Anterior cingulate cortex (tissue), 58 donors: ENCODE results near the gene ELP6.

Experiments
- DNase-seq, 58 donors: peaks; one replicate each; lab custom pipeline; 2025; lab: John Stamatoyannopoulos, UW

Gene ELP6, protein sequence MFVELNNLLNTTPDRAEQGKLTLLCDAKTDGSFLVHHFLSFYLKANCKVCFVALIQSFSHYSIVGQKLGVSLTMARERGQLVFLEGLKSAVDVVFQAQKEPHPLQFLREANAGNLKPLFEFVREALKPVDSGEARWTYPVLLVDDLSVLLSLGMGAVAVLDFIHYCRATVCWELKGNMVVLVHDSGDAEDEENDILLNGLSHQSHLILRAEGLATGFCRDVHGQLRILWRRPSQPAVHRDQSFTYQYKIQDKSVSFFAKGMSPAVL

DNA sequence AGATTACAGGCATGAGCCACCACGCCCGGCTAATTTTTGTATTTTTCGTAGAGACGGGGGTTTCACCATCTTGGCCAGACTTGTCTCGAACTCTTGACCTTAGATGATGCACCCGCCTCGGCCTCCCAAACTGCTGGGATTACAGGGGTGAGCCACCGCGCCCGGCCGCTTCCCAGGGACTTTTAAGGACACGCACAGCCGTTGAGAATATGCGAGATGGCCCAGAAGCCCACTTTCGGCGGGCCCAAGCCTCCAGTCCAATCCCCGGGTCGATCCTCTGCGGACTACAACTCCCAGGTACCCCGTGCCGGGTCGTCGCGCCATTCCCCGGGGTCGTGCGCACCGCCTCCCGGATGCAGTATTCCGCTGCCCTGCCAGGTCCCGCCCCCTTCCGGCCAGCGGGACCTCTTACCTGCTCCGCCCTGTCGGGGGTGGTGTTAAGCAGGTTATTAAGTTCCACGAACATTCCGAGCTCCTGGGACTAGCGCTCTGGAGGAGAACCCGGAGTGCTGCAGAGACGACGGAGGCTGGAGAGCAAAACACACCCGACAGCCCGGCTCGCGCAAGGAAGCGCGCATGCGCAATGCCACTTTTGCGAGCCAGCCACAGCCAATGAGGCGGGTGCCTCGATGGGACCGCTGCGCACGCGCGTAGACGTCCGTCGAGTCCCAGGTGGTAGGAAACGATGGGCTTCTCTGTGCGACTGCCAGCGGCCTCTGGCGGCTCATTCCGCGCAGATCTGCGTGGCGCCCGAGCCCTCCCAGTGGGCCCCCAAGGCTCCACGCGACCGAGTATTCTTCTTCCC is at the start of gene ELP6:
Gene ELP6 (minus strand): TSS at position 588 of the 805 bp plus-strand sequence. CDS start 122 bp downstream, at position 466.
- peak; percentile 75 to 100 (median 96) for DNase-seq

DNA sequence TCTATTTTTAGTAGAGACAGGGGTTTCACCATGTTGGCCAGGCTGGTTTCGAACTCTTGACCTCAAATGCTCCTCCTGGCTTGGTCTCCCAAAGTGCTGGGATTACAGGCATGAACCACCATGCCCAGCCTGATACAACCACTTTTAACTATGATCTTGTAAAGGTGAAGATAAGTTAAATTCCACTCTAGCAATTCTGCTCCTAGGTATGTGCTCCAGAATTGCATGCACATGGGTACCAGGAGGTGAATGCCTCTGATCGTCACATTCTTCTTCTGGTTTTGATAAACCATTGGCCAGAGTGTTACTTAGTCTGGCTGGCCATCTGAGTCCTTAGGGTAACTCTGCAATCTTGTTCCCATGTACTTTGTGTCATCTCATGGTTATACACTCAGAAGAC is 42.8 kb upstream of the ELP6 start:
- DNase-seq: no peak

DNA sequence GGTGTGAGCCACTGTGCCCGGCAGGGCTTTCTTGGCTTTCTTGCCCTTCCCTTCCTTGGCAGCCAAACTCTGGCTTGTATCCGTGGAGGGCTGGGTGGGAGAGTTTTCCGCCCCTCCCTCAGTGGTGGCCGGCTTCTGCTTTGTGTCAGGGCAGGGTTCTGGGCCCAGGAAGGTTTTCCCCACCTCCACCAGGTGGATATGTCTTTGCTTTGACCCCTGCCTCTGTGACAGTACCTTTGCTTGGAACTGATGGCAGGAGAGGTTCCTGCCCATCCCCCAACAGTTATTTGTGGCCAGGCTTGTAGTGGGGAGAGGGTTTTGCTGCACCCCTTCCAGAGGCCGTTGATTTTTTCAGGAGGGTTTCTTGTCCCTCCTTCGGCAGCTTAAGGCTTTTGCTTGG is 40.8 kb upstream of the ELP6 start:
- no peak for DNase-seq

DNA sequence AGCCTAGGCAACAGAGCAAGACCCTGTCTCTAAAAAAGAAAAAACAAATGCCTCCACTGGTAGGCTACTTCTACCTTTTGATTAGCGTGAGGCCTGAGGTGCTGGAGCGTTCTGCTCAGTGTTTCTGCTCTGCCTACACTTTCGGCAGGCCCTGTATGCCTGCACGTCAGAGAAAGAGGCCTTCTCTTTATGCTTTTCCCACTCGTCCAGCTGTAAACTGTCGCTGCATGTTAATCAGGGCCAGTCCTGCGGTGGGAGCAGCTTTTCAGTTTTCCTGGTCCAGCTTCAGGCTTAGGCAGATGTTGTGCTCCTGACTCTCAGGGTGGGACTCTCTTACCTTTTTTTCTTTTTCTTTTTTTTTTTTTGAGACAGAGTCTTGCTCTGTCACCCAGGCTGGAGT is 39.9 kb upstream of the ELP6 start:
- DNase-seq: peak in 2 of 58 donors; percentile 5 to 8

DNA sequence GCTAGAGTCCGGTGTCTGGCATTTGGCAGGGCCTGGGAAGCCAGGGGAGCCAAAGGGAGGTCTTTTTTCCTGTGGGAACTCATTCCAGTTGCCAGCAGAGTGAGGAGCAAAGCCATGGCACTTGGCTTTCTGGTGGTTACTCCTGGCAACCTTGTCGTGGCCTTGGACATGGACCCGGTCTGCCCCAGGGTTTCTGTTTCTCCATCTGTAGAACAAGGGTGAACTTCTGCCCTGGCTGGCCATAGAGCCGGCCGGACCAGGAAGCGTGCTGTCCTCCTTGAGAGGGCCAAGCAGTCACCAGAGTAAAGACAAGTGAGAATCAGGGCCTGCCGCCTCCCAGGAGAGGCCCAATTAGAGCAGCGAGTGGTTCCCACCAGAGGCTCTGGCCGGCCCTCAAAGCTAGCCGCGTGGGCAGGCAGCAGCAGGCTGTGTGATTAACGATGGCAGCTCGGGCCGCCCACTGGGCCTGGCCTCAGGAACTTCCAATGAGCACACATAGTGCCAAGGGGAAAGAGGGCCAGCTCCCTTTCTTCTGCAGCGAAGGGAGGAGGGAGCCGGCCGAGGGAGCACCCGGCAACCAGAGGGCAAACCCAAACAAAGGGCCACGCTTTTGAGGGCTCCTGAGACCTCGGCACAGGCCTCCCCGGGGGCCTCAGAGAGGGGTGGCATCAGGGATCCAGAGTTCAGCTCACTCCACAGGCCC is 29.1 kb upstream of the ELP6 start:
- DNase-seq: peak in 55 of 58 donors; percentile 17 to 97 (median 78)

DNA sequence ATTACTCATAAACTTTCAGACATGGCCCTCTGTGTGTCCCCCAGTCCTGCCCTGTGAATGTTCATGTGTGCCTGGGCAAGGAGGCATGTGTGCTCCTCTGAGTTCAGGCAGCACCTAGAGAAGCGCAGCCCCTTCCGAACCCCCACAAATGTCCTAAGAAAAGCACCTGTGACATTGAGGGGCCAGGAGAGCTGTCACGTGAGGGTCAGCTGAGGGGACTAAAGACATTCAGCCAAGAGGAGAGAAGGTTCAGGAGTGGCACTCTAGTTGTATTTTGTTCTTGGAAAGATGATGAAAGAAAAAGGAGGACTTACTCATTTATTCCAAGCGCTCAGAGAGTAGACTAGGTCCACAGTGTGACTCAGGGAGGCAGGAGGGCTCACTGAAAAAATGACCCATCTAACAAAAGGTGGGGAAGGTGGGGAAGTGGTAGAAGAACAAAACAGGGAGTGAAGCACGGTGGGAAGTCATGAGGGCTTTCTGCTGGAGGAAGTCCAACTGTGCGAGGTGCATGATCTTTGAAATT is 28.1 kb upstream of the ELP6 start:
- DNase-seq: no peak

DNA sequence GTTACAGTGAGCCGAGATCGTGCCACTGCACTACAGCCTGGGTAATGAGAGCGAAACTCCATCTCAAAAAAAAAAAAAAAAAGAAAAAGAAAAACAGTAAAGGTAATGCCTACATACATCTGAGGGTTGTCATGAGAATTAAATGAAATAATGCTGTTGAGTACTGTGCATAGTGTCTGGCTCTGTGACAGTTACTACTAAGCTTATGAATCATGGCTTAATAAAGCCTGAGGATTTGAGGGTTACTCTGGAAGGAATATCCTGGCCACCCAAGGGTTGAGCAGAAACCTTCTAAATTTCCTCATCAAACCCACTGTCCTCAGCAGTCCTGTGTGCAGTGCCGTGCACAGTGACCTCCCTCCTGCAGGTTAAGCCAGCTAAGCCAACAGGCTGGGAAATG is 26.8 kb upstream of the ELP6 start:
- no peak for DNase-seq

DNA sequence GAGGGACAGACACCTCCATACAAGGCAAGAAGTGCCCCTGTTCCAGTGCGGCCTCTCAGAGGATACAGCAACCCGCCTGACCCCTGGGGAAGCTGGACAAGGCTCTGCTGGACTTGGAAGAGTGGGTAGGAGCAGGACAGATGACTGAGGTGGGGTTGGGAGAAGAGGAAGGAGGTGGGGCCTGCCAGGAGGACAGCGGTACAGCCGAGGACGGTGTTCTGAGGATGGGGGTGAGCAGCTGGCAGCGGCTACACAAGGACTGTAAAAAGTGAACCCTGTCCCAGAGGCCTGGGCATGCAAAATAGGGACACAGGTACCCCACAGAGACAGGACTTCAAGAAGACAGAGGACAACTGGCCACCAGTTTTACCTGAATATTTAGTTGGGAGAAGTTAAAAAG is 23.5 kb upstream of the ELP6 start:
- peak in 1 of 58 donors; percentile 31 for DNase-seq

DNA sequence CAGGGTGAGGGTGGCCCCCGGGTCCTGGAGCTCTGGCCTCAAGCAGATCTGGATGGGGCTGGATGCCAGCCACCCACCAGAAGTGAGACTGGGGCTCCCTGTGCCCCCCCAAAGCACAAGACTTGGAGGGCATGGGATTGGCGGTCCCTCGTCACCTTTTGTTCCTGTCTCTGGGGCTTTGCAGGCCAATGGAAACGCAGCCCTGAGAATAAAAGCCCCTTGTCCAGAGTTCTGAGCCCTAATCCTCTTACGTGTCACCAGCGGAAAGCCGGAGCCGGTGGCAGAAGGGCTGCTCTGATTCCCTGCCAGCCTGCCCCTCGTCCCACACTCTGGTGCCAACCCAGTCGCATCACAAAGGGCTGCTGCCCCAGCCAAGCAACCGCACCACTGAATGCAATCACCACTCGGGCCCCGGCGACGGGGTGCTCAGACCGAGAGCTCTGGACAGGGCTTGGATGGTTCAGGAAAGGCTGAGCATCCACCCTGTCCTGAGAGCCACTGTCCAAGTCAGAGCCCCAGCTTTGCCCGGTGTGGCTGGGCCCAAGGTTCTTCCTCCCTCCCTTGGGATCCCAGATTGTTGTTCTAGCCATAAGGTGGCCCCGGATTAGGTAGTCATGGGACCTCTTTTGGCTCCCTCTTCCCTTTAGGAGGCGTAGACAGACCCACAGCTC is 22.8 kb upstream of the ELP6 start:
- DNase-seq: peak in 55 of 58 donors; percentile 13 to 94 (median 75)

DNA sequence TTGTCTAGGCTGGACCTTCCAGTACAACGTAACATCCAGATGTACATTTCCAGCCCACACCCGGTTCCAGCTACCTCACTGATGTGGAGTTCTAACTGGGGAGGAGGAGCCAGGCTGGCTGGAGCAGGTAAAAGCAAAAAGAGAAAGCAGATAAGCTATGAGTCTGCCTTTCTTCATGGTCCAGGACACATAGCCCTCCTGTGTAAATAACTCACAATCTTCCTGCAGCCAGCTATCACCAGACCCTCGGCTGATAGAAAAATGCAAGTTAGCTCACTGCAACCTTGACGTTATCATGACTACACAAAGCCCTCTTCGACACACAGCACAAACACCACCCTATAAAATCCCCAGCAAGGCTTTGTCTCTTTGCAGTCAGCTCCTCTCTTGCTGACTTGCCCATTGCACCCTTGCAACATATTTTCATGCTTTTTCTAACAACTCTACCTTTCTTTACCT is 20.5 kb upstream of the ELP6 start:
- DNase-seq: no peak

DNA sequence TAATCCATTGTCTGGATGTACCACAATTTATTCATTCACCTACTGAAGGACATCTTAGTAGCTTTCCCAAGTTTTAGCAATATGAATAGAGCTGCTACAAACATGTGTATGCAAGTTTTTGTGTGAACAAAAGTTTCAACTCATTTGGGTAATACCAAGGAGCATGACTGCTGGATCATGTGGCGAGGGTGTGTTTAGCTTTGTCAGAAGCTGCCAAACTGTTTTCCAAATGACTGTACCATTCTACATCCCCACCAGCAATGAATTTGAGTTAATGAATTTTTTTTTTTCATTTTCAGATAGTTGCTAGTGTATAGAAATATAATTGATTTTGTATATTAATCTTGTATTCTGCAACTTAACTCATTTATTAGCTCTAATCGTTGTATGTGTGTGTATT is 20.0 kb upstream of the ELP6 start:
- DNase-seq: no peak

DNA sequence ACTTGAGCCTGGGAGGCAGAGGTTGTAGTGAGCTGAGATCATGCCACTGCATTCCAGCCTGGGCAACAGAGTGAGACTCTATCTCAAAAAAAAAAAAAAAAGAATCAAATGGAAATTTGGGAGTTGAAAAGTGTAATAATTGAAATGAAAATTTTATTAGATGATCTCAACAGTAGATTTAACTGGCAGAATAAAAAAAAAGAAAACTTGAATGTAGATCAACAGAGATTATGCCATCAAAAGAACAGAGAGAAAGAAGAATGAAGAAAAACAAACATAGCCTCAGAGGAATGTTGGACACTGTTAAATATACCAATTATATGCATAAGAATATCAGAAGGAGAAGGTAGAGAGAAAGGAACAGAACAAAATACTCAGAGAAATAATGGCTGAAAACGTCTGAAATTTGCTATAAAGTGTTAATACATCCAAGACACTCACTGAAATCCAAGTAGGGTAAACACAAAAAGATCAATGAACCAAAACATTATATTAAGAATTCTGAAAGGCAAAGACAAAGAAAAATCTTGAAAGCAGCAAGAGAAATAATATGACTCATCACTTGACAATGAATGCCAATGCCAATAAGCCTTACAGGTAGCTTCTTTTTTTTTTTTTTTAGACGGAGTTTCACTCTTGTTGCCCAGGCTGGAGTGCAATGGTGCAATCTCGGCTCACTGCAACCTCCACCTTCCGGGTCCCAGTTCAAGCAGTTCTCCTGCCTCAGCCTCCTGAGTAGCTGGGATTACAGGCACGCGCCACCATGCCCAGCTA is 14.6 kb upstream of the ELP6 start:
- no peak for DNase-seq

DNA sequence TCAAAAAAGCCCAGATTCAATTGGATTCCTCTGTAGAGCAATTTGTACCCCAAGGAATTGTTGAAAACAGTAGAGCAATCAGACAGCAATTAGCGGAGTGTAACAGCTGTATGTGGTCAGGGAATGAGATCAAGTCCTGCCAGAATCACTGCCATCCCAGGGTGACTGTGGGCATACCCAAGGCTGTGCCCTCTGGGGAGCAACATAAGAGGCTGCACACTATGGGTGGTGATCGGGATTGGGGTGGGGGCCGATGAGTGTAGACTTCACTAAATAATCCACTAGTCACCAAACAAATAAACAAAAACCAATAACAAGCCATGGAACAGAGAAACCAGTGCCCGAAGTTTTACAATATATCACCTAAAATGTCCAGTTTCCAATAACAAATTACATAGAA is 12.1 kb upstream of the ELP6 start:
- DNase-seq: no peak

DNA sequence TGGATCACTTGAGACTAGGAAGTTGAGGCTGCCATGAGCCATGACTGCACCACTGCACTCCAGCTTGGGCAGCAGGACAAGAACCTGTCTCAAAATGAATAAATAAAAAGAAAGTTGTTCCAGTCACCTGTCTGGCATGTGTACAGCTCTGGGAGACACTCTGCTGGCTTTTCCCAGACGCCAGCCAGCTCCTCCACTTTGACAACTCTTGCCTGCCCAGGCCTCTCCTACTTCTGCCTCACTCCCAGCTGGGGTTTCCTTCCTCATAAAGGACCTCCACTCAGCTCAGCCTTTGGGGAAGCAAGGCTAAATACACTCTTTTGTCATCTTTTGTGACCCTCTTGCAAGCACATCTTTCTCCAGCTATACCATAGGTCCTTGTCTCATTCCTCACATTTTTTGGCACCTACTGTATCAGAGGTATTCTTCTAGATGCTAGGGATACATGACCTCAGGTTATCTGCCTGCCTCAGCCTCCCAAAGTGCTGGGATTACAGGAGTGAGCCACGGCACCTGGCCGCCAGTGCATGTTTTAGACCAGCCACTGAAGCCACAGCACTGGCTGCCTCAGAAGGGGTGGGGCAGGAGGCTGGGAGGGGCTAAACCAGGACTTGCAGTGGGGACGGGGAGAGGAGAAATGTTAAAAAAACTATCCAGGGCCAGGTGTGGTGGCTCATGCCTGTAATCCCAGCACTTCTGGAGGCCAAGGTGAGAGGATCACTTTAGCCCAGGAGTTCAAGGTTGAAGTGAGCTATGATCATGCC is 10.0 kb upstream of the ELP6 start:
- no peak for DNase-seq

DNA sequence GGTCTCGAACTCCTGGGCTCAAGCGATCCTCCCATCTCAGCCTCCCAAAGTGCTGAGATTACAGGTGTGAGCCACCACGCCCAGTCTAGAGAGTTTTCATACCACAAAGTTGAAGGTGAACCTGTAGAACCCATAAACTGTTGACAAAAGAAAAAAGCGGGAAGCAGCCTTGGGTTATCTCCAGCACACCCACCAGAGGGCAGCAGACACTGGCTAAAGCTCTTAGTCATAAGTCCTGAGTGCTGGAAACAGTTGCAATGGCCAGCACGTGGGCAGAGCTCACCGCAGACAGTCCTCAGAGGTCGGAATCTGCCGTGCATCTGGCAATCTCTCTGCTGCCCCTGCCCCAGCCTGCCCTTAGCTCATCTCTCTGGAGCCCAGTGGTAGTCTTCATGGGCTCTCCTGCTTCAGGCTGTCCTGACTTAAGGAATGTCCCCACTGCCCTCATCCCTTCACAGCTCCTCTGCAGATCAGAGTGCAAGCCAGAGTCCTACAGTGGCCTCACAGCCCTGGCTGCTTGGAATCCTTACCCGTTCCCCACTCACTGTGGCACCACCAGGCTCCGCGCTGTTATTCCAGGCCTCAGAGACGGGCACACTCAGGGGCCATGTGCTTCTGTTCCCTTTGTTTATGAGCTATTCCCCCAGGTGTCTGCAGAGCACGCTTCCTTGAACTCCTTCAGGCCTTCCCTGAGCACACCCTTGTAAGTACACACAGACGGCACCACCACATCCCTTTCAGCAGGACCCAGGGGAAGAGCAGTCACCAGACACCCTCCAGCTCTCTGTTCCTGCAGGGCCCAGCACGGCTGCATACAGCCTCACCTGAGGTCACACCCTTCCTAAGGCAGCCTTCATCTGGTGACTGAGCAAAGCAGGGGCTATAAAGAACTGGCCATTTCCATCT is 8.8 kb upstream of the ELP6 start:
- DNase-seq: peak in 56 of 58 donors; percentile 4 to 86 (median 64)

DNA sequence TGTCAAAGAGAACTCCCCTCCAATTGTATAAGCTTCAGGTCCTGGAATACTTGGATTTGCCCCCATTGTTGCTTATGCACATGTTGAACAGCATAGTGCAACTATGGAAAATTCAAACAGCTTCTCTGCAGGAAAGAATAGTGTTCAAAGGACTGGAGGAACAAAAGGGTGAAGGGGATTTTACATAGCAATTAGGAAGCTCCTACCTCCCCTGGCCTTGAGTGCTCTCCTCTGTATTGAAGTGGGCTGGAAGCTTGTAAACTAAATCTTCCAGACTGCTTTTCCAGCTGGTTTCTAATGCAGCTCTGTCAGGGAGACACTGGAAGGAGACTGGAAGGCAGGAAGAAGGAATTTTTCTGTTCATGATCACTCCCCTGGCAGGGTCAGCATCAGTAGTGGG is 7.2 kb upstream of the ELP6 start:
- no peak for DNase-seq

DNA sequence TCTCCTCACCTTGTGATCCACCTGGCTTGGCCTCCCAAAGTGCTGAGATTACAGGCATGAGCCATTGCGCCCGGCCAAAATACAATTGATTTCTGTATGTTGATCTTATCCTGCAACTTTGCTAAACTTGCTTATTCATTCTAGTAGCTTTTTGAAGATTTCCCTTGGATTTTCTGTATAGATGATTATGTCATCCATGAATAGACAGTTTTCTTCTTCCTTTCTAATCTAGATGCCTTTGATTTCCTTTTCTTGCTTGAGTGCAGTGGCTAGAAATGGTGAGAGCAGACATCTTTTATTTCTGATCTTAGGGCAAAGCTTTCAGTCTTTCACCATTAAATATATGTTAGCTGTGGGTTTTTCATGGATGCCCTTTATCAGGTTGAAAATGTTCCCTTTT is 4.4 kb upstream of the ELP6 start:
- DNase-seq: no peak

DNA sequence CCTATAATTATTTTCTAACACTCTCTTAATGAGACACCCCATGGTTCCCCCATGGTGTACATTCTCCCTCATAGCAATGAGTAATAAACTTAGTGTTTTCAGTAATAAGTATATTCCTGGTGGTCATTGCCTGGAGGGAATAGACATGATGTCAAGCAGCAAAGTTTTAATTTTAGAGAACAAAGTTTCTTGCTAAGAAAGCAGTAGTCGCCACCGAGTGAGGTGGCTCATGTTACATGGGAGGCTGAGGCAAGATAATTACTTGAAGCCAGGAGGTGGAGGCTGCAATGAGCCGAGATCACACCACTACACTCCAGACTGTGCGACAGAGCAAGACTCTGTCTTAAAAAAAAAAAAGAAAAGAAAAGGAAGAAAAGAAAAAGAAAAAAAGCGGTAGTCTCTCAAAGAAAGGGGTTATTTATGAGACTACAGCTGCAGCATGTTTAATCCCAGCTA is 2.4 kb upstream of the ELP6 start:
- no peak for DNase-seq
